Activated T-helper 1 cell treated with anti-CD3 and anti-CD28 coated beads, Interleukin-12 subunit alpha, Interleukin-12 subunit beta, Interleukin-2, Interleukin-4 antibody, amounts not matched to agents 30 ng/mL and 10 ng/mL and 1 ng/mL, durations not matched to agents 14 hours and 24 hours and 36 hours (primary cell): ENCODE results near the gene KIAA0825. TPM values are rescaled to one million over a fixed set of nuclear protein-coding genes. Genes with fewer than 3 reads are reported as not detected.

Experiments used
- DNase-seq: peaks from one replicate; pipeline ENCODE4 v3.0.0; 2021; ENCODE audit warnings: low spot score
- H3K27ac Mint-ChIP-seq: one replicate; pipeline ENCODE4 v1.8.0; 2021; ENCODE audit warnings: mild to moderate bottlenecking, mixed read lengths
- H3K27me3 Mint-ChIP-seq: one replicate; pipeline ENCODE4 v1.8.0; 2022; ENCODE audit warnings: mild to moderate bottlenecking, moderate library complexity, mixed read lengths; ENCODE audit not compliant: insufficient read depth
- H3K36me3 Mint-ChIP-seq: one replicate; pipeline ENCODE4 v1.8.0; 2021; ENCODE audit warnings: low read depth, mixed read lengths
- H3K4me1 Mint-ChIP-seq: one replicate; pipeline ENCODE4 v1.8.0; 2021; ENCODE audit warnings: low read depth, mixed read lengths
- H3K4me3 Mint-ChIP-seq: one replicate; pipeline ENCODE4 v1.8.0; 2021; ENCODE audit warnings: mild to moderate bottlenecking, moderate library complexity, mixed read lengths
- H3K9me3 Mint-ChIP-seq: one replicate; pipeline ENCODE4 v1.8.0; 2021; ENCODE audit warnings: mixed read lengths
- intact Hi-C: fragments of 100-400 bp; cut with micrococcal nuclease; formaldehyde crosslinking; loops from one replicate; pipeline ENCODE4 v1.15.1; 2024
- total RNA-seq: library from RNA; stranded (reverse); gene quantifications from 2 replicates; pipeline ENCODE4 v1.2.3, GENCODE V29; 2022

The KIAA0825 gene
- total RNA-seq, 1 donor from 2014 or later, result 0.36 TPM

GRCh38 chr5:94276751-94277150 is 341.7 kb downstream of the KIAA0825 start:
- no peak for DNase-seq
- H3K4me3 Mint-ChIP-seq, result no peak overlapping the region
- H3K27ac Mint-ChIP-seq, result no peak overlapping the region
- intact Hi-C loops, result no loop called here
- H3K27me3 Mint-ChIP-seq, result no peaks in the 10 kb centered on the region
- no peaks in the 10 kb centered on the region for H3K4me1 Mint-ChIP-seq
- no peaks in the 10 kb centered on the region for H3K36me3 Mint-ChIP-seq
- no peaks in the 10 kb centered on the region for H3K9me3 Mint-ChIP-seq

GRCh38 chr5:94276048-94276447 is 342.4 kb downstream of the KIAA0825 start:
- Mint-ChIP-seq H3K4me3 (no peak overlapping the region), H3K36me3 (no peaks in the 10 kb centered on the region), H3K27ac (no peak overlapping the region), H3K27me3 (no peaks in the 10 kb centered on the region), H3K4me1 (no peaks in the 10 kb centered on the region), H3K9me3 (no peaks in the 10 kb centered on the region)
- DNase-seq, result no peak
- intact Hi-C loops, result no loop called here

- intact Hi-C loops, result no loop called here
- no peaks in the 10 kb centered on the region for H3K9me3 Mint-ChIP-seq
- no peak overlapping the region for H3K27ac Mint-ChIP-seq
- H3K36me3 Mint-ChIP-seq, result no peaks in the 10 kb centered on the region
- no peak overlapping the region for H3K4me3 Mint-ChIP-seq
- H3K4me1 Mint-ChIP-seq, result no peaks in the 10 kb centered on the region
- no peaks in the 10 kb centered on the region for H3K27me3 Mint-ChIP-seq
- DNase-seq, result no peak
These were observed 343.7 kb downstream of the KIAA0825 start for GRCh38 chr5:94274707-94275106.

- Mint-ChIP-seq H3K27ac (no peak overlapping the region), H3K4me1 (peaks cover 5% of the 10 kb centered on the region)
These were observed 350.2 kb downstream of the KIAA0825 start for GRCh38 chr5:94268226-94268625.

GRCh38 chr5:94267350-94267899 is 351.0 kb downstream of the KIAA0825 start:
- H3K9me3 Mint-ChIP-seq, result no peaks in the 10 kb centered on the region

More at GRCh38 chr5:94268226-94268625, 350.2 kb downstream of the KIAA0825 start:
- no peaks in the 10 kb centered on the region for H3K27me3 Mint-ChIP-seq
- intact Hi-C loops, result no loop called here
- H3K9me3 Mint-ChIP-seq, result no peaks in the 10 kb centered on the region
- no peaks in the 10 kb centered on the region for H3K36me3 Mint-ChIP-seq
- DNase-seq, result no peak
- no peak overlapping the region for H3K4me3 Mint-ChIP-seq

GRCh38 chr5:94266170-94266569 is 352.2 kb downstream of the KIAA0825 start:
- H3K4me1 Mint-ChIP-seq, result peaks cover 8% of the 10 kb centered on the region
- no peaks in the 10 kb centered on the region for H3K27me3 Mint-ChIP-seq
- no peaks in the 10 kb centered on the region for H3K9me3 Mint-ChIP-seq
- H3K4me3 Mint-ChIP-seq, result no peak overlapping the region
- intact Hi-C loops, result no loop called here
- no peaks in the 10 kb centered on the region for H3K36me3 Mint-ChIP-seq
- no peak overlapping the region for H3K27ac Mint-ChIP-seq
- DNase-seq, result no peak

More at GRCh38 chr5:94267350-94267899, 351.0 kb downstream of the KIAA0825 start:
- no peak overlapping the region for H3K4me3 Mint-ChIP-seq
- no peaks in the 10 kb centered on the region for H3K36me3 Mint-ChIP-seq
- intact Hi-C loops, result no loop called here
- H3K27ac Mint-ChIP-seq, result no peak overlapping the region
- H3K27me3 Mint-ChIP-seq, result no peaks in the 10 kb centered on the region
- DNase-seq, result no peak
- peaks cover 8% of the 10 kb centered on the region for H3K4me1 Mint-ChIP-seq

- no peak overlapping the region for H3K27ac Mint-ChIP-seq
- H3K9me3 Mint-ChIP-seq, result no peaks in the 10 kb centered on the region
- H3K4me1 Mint-ChIP-seq, result peaks cover 8% of the 10 kb centered on the region
- H3K27me3 Mint-ChIP-seq, result peaks cover 2% of the 10 kb centered on the region
- no peak overlapping the region for H3K4me3 Mint-ChIP-seq
- intact Hi-C loops, result no loop called here
- H3K36me3 Mint-ChIP-seq, result no peaks in the 10 kb centered on the region
- no peak for DNase-seq
These were observed 355.3 kb downstream of the KIAA0825 start for GRCh38 chr5:94263068-94263467.

GRCh38 chr5:94260096-94260495 is 358.3 kb downstream of the KIAA0825 start:
- H3K27me3 Mint-ChIP-seq, result peaks cover 2% of the 10 kb centered on the region

GRCh38 chr5:94254214-94254613 is 364.2 kb downstream of the KIAA0825 start:
- Mint-ChIP-seq H3K9me3 (no peaks in the 10 kb centered on the region), H3K27me3 (no peaks in the 10 kb centered on the region)
- intact Hi-C loops, result no loop called here

More at GRCh38 chr5:94260096-94260495, 358.3 kb downstream of the KIAA0825 start:
- no peak overlapping the region for H3K4me3 Mint-ChIP-seq
- H3K9me3 Mint-ChIP-seq, result no peaks in the 10 kb centered on the region
- peaks cover 8% of the 10 kb centered on the region for H3K4me1 Mint-ChIP-seq
- DNase-seq, result no peak
- intact Hi-C loops, result no loop called here
- H3K27ac Mint-ChIP-seq, result no peak overlapping the region
- H3K36me3 Mint-ChIP-seq, result no peaks in the 10 kb centered on the region

GRCh38 chr5:94250985-94251384 is 367.4 kb downstream of the KIAA0825 start:
- no peak for DNase-seq
- H3K27ac Mint-ChIP-seq, result no peak overlapping the region
- H3K4me3 Mint-ChIP-seq, result no peak overlapping the region
- no peaks in the 10 kb centered on the region for H3K27me3 Mint-ChIP-seq
- intact Hi-C loops, result no loop called here
- no peaks in the 10 kb centered on the region for H3K9me3 Mint-ChIP-seq
- H3K4me1 Mint-ChIP-seq, result no peaks in the 10 kb centered on the region
- no peaks in the 10 kb centered on the region for H3K36me3 Mint-ChIP-seq

More at GRCh38 chr5:94254214-94254613, 364.2 kb downstream of the KIAA0825 start:
- no peaks in the 10 kb centered on the region for H3K36me3 Mint-ChIP-seq
- H3K4me1 Mint-ChIP-seq, result no peaks in the 10 kb centered on the region
- no peak overlapping the region for H3K4me3 Mint-ChIP-seq
- no peak overlapping the region for H3K27ac Mint-ChIP-seq
- DNase-seq, result no peak

- Mint-ChIP-seq H3K4me1 (no peaks in the 10 kb centered on the region), H3K9me3 (no peaks in the 10 kb centered on the region), H3K36me3 (no peaks in the 10 kb centered on the region), H3K4me3 (no peak overlapping the region), H3K27me3 (no peaks in the 10 kb centered on the region), H3K27ac (no peak overlapping the region)
- intact Hi-C loops, result no loop called here
- DNase-seq, result no peak
These were observed 369.0 kb downstream of the KIAA0825 start for GRCh38 chr5:94249430-94249829.

- DNase-seq, result no peak
- Mint-ChIP-seq H3K4me3 (no peak overlapping the region), H3K27ac (no peak overlapping the region), H3K36me3 (no peaks in the 10 kb centered on the region), H3K9me3 (no peaks in the 10 kb centered on the region), H3K27me3 (no peaks in the 10 kb centered on the region), H3K4me1 (no peaks in the 10 kb centered on the region)
- intact Hi-C loops, result no loop called here
These were observed 370.1 kb downstream of the KIAA0825 start for GRCh38 chr5:94248175-94248875.

- Mint-ChIP-seq H3K4me1 (no peaks in the 10 kb centered on the region), H3K36me3 (no peaks in the 10 kb centered on the region), H3K27me3 (no peaks in the 10 kb centered on the region), H3K9me3 (no peaks in the 10 kb centered on the region), H3K27ac (no peak overlapping the region), H3K4me3 (no peak overlapping the region)
- intact Hi-C loops, result no loop called here
- DNase-seq, result no peak
These were observed 372.8 kb downstream of the KIAA0825 start for GRCh38 chr5:94245608-94246007.
